ENCODE measurements around the gene ZBTB16.

ZBTB16 gene

DNA sequence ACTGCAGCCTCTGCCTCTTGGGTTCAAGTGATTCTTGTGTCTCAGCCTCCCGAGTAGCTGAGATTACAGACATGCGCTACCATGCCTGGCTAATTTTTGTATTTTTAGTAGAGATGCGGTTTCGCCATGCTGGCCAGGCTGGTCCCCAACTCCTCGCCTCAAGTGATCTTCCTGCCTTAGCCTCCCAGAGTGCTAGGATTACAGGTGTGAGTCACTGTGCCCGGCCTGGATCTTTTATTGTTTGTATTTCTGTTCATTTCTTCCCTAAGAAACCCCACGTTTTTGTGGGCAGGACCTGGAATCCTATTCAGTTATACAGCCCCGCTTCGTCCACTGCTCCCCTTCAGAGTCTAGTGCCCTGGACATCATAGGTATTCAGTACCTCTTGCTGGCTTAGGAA lies 28.7 kb downstream of the ZBTB16 start:
- TF ChIP-seq GATA1 (IDR thresholded peaks at IDR 0.05; ENCODE audit: low read depth, low read length) = no peak
- no peak for TF ChIP-seq POLR2A (IDR thresholded peaks at IDR 0.05; ENCODE audit: low read length)
- DNase-seq = no peak

DNA sequence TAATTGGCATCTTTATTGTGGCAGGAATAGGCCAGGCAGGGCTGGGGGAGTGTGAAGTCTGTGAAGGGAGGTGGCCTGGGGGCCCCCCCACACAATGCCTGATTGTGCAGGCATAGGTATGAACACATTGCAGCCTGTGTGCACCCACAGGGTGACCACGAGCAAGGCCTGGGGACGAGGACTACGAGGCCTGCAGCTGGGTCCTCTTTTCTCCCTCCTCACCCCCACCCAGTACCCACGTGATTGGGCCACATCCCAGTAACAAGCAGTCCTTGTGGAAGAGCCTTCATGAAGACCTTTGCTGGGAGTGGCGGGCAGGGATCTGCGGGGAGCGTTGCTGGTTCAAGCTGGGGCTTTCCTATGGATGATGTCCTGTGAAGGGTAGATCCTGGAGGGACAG lies 29.3 kb downstream of the ZBTB16 start:
- DNase-seq = no peak
- no peak for TF ChIP-seq GATA1 (IDR thresholded peaks at IDR 0.05; ENCODE audit: low read depth, low read length)
- no peak for TF ChIP-seq POLR2A (IDR thresholded peaks at IDR 0.05; ENCODE audit: low read length)

DNA sequence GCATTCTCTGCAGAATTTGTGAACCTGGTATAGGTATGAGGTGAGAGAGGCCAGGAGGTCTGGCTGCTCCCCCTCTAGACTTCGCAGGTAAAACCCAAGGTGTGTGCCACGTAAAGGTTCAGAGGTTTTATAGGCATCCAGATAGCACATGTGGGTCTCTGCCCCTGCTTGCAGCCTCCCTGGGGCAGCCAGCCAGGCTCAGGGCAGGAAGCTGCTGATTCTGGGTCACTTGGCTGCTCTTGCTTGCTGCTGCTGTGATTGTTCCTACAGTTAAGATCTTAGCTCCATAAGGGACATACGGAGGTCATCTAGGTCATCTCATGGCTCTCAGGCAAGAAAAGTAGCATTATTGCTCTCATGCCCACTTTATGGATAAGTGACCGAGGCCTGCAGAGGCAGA lies 30.2 kb downstream of the ZBTB16 start:
- no peak for TF ChIP-seq GATA1 (IDR thresholded peaks at IDR 0.05; ENCODE audit: low read depth, low read length)
- TF ChIP-seq POLR2A (IDR thresholded peaks at IDR 0.05; ENCODE audit: low read length) = no peak

DNA sequence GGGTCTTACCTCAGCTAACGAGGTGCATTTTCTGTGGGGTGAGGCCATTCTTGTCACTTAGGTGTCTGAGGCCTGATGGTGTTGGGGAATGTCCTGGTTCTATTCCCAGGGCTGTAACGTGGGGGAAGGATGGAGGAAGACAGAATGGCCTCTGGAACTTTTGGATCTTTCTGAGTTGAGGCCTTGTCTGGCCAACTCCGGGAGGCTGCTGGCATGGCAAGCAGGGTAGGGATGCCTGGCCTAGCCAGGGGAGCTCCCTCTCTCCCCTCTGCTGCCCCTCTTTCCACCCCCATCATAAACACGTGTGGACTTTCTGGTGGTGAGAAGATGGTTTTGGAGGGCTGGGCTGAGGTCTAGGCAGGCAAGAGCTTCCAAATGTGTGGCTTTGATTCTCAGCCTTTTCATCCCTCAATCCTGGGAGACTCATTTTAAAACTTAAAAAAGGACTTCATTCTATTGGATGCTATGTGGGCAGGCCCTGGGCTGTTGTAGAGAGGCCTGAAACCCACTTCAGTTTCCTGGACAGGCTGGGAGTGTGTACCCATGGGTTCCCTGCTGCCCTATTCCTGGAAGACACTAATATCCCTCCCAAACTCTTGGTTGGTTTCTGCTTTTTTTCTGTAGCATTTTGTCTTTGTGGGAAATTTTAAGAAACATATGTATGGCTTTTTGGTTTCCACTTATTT lies 30.9 kb downstream of the ZBTB16 start:
- no peak for DNase-seq
- TF ChIP-seq GATA1 (IDR thresholded peaks at IDR 0.05; ENCODE audit: low read depth, low read length) (no peak), POLR2A (IDR thresholded peaks at IDR 0.05; ENCODE audit: low read length) (no peak)

More for the DNA sequence above, 30.2 kb downstream of the ZBTB16 start:
- DNase-seq = no peak

DNA sequence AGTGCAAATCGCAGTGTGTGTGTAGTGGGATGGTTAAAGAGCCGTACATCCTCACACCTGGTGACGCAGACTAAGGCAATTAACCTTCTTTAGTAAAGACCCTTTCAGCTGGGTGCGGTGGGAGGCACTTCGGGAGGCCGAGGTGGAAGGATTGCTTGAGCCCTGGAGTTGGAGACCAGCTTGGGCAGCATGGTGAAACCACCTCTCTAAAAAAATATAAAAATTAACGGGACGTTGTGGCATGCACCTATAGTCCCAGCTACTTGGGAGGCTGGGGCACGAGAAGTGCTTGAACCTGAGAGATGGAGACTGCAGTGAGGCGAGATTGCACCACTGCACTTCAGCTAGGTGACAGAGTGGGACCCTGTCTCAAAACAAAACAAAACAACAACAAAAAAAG lies 31.5 kb downstream of the ZBTB16 start:
- no peak for DNase-seq
- no peak for TF ChIP-seq POLR2A (IDR thresholded peaks at IDR 0.05; ENCODE audit: low read length)
- TF ChIP-seq GATA1 (IDR thresholded peaks at IDR 0.05; ENCODE audit: low read depth, low read length) = no peak

DNA sequence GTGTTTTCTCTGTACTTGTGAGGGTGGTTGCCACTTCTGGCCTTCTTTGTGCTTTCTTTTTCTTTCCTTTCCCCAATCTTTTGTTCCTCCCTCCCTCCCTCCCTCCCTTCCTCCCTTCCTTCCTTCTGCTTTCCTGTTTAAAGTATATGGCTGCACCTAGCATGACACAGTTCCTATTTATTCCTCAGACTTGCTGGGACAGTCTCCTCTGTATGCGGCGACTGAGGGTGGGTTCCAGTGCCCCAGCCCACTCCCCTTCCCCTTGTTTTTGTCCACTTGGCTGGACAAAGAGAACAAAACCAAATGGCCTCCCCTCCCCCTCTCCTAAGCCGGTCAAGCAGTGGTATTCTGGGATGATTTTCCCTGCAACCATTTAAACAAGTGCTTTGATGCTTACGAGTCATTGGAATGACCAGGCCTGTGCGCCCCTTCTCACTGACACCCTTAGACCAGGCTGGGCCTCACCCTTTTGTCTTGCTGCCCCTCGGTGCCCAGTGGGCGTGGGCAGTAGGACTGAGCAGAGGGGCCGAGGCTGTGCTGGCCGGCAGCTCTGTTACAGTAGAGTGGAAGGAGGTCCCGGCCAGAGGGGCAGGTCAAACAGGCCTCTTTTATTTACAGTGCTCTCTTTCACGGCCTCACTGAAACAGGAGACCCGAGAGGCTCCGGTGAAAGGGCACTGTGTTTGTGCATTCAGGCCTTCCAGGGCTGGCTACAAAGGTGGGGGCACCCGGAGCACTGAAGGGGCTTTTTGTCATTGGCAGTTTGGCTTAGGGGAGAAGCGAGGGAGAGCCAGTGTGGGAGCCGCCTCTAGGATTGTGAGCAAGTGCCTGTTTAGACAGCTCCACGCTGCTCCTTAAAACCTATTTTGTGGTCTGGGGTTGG lies 32.2 kb downstream of the ZBTB16 start:
- TF ChIP-seq POLR2A (IDR thresholded peaks at IDR 0.05; ENCODE audit: low read length) (no peak), GATA1 (IDR thresholded peaks at IDR 0.05; ENCODE audit: low read depth, low read length) (no peak)
- DNase-seq = no peak

DNA sequence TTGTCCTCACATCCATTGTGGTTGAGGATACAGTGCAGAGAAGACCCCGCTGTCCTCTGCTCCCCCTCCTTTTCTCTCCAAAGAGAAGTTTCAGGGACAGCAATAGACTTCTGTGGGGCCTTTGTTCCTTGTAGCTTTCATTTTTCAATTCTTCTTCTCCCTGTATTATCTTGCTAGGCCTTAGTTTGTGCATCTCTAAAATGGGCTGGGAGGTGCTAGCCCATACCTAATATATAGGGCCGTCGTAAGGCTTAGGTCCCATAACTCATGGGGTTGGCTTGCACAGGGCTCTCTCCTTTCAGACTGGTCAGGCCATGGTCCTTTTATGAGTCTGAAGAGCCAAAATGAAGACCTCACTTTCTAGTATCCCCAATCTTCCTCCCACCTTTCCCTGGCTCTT lies 33.0 kb downstream of the ZBTB16 start:
- TF ChIP-seq POLR2A (IDR thresholded peaks at IDR 0.05; ENCODE audit: low read length) (no peak), GATA1 (IDR thresholded peaks at IDR 0.05; ENCODE audit: low read depth, low read length) (no peak)
- DNase-seq = no peak

DNA sequence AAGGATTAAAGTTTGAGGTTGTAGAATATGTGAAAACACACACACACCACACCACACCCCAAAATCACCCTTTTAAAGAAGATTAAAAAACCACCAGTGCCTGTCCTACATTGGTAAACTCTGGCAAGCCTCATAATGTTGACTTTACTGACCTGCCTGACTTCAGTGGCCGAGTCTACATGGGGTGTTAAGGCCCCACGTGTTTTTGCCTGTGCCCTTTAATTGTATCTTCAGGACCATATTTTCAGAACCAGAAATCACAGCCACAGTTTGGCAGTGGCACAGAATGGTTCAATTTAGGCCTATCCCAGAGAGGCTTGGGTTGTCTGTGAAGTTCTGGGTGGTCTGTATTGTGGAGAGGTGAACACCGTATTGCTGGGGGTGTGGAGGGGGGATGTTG lies 33.4 kb downstream of the ZBTB16 start:
- no peak for DNase-seq
- TF ChIP-seq POLR2A (IDR thresholded peaks at IDR 0.05; ENCODE audit: low read length) (no peak), GATA1 (IDR thresholded peaks at IDR 0.05; ENCODE audit: low read depth, low read length) (no peak)

DNA sequence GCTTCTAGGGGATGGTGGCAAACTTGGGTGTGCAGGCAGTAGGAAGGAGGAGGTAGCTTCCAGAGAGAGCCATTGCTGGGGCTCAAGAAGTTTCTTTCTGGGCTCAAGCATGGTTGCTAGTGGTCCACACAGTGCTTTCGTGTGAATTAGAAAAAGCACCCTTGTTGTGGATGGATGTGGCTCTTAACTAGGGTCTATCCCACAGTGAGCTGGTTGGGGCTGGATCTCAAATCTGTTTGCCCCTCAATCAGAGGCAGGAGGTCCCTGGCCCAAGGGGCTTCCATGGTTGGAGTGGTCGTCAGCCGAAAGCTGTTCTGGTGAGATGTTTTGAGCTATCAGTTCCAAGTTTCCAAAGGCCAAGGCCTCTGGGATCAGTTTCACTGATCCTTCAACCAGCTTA lies 35.0 kb downstream of the ZBTB16 start:
- no peak for DNase-seq
- no peak for TF ChIP-seq POLR2A (IDR thresholded peaks at IDR 0.05; ENCODE audit: low read length)
- TF ChIP-seq GATA1 (IDR thresholded peaks at IDR 0.05; ENCODE audit: low read depth, low read length) = no peak

DNA sequence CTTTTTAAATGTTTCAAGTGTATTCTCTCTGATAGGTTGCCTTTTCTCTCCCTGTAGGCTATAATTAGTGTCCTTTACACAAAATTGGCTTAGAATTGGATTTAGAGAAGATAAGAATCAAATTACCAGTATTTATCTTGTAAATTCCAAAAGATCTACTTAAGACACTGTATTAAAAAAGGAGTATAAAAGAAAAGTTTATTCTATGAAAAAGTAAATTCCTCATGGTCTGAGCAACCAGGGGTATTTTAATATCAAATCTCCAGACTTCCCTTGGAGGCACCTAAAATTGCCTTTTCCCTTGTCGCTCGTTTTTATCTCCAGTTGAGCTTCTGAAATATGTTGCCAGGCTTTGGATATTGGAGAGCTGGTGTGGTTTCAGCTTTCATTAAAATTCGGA lies 36.4 kb downstream of the ZBTB16 start:
- no peak for DNase-seq
- no peak for TF ChIP-seq POLR2A (IDR thresholded peaks at IDR 0.05; ENCODE audit: low read length)
- no peak for TF ChIP-seq GATA1 (IDR thresholded peaks at IDR 0.05; ENCODE audit: low read depth, low read length)

DNA sequence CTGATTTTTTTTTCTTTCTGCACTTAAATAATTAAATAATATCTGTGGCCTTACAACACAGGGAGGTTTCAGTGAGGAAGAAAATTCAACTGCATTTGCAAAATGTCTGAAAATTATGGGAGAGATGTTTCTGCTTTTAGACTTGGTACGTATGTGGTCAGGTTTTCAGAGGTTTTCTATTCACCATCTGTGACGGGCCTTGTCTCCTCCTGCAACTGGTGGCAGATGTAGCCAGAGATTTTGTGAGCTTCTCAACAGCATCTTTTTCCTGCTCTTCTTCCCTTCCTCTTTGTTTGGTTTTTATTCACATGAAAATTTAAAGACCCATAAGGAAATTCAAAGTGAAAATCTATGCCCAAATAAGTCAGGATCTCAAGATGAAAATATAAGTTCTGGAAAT lies 38.3 kb downstream of the ZBTB16 start:
- TF ChIP-seq GATA1 (IDR thresholded peaks at IDR 0.05; ENCODE audit: low read depth, low read length) = no peak
- no peak for TF ChIP-seq POLR2A (IDR thresholded peaks at IDR 0.05; ENCODE audit: low read length)
- DNase-seq = no peak

DNA sequence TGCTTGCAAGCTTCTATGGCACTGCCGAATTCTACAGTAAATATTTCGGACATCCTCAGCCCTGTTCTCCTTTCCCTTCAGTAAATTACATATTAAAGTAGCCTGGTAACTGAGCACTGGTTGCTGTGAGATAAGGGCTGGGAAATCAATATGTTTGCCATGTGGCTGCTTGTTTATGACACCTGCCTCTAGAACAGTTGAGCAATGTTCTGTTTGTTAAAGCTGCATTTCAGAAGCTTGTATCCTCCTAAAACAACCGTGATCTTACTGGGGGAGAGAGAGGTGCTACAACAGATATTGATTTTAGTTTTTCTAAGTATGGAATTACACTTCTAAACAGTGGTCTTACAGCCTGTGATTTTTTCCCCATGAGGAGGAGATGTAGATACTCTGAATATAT lies 39.4 kb downstream of the ZBTB16 start:
- no peak for DNase-seq
- TF ChIP-seq GATA1 (IDR thresholded peaks at IDR 0.05; ENCODE audit: low read depth, low read length) = no peak
- TF ChIP-seq POLR2A (IDR thresholded peaks at IDR 0.05; ENCODE audit: low read length) = no peak

DNA sequence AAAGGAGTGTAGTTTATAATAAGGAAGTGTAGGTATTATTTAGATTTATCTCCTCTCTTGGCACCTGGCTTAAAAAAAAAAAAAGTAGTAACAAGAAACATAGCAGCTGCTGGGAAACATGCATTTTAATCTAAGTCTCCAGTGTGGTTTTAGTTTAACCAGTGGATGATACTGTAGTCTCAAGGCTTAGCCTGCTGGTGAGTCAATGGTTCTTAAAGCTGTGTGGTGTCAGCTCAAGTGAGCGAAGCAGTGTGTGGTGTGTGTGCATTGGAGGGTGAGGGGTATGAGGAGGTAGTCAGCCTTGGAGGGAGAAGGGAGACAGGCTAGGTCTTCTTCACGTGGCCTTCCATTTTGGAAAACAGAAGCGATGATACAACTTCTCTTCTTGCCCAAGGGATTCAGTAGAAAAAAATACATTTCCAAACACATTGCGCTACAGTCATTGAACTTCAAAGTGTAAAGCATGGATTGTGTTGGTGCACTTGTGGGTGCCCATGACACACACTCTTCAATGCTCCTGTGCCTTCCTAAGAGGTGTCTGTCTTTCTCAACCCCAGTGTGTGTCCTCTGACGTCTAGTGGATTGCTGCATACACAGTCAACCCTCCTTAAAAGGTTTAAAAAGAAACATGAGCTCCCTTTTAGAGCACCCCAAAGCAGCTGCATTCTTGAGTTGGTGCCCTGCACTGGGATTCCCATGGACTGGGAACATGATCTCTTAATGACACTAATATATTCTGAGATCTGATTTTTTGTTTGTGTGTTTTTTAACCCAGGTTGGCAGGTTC lies 40.1 kb downstream of the ZBTB16 start:
- TF ChIP-seq GATA1 (IDR thresholded peaks at IDR 0.05; ENCODE audit: low read depth, low read length) = no peak
- no peak for TF ChIP-seq POLR2A (IDR thresholded peaks at IDR 0.05; ENCODE audit: low read length)
- DNase-seq = no peak

All from erythroblast (primary cell).